NCI-H1694 treated with DMSO at 0.1 percent for 48 hours (cell line): ENCODE data around the gene FKBP1B.
"Not testable (repeated sequence)": the region's sequence is repeated elsewhere in the genome, so short reads cannot be mapped to it uniquely, and the experiment has no call there.

Source experiments
- DNase-seq: peaks from one replicate; lab custom pipeline; 2025; lab: John Stamatoyannopoulos, UW

The FKBP1B gene

DNA sequence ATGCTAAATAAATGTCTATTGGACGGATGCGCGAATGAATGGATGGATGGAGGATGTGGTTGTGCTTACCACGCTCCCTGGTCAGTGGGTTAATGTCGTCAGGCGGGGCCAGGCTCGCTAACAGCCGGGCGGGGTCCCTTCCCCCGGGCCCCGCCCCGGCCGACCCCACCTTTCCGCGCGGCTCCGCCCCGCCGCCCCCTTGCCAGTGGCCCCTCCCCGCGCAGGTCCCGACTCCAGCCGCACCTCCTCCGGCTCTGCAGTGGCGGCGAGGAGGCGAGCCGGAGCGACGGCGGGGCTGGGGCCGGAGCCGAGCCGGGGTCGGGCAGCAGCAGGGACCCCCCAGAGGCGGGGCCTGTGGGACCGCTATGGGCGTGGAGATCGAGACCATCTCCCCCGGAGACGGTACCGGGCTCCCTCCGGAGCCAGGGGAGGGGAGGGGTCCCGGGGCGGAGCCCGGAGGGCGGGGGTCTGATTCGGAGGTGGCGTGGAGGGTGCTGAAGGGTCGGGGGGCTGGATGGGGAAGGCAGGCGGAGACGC is at the start of gene FKBP1B:
Gene FKBP1B (plus strand): TSS at position 257 of the 537 bp plus-strand sequence. CDS start 109 bp downstream, at position 366.
- DNase-seq = peak; percentile 60

GRCh38 chr2:24007693-24008092 is 41.8 kb upstream of the FKBP1B start:
- DNase-seq = no peak

DNA sequence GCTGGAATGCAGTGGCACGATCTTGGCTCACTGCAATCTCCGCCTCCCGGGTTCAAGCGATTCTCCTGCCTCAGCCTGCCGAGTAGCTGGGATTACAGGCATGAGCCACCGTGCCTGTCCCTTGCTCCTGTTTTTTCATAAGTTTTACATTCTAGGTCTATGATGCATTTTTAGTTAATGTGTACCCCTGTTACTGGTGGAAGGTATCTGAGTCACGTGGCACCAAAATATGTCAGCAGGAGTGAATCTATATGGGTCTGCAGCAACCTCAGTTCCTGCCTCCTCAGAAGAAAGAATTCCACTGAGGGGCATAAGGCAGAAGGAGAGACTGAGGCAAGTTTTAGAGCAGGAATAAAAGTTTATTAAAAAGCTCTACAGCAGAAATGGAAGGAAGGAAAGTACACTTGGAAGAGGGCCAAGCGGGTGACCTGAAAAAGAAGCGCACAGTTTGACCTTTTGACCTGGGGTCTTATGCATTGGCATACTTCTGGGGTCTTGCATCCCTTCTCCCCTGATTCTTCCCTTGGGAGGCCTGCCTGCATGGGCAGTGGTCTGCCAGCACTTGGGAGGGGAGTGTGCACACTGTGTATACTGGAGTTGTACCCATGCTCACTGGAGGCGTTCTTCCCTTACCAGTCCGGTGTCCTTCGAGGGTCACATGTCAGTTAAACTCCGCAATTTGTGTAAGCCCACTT is 40.7 kb upstream of the FKBP1B start:
- no peak for DNase-seq

- no peak for DNase-seq
Measured at GRCh38 chr2:24009367-24009679, 40.2 kb upstream of the FKBP1B start.

- no peak for DNase-seq
Measured at GRCh38 chr2:24009680-24010476, 39.7 kb upstream of the FKBP1B start, which contains the start of gene MFSD2B. Gene MFSD2B (plus strand): TSS chr2:24010085. CDS start chr2:24010097, 12 bp downstream.

DNA sequence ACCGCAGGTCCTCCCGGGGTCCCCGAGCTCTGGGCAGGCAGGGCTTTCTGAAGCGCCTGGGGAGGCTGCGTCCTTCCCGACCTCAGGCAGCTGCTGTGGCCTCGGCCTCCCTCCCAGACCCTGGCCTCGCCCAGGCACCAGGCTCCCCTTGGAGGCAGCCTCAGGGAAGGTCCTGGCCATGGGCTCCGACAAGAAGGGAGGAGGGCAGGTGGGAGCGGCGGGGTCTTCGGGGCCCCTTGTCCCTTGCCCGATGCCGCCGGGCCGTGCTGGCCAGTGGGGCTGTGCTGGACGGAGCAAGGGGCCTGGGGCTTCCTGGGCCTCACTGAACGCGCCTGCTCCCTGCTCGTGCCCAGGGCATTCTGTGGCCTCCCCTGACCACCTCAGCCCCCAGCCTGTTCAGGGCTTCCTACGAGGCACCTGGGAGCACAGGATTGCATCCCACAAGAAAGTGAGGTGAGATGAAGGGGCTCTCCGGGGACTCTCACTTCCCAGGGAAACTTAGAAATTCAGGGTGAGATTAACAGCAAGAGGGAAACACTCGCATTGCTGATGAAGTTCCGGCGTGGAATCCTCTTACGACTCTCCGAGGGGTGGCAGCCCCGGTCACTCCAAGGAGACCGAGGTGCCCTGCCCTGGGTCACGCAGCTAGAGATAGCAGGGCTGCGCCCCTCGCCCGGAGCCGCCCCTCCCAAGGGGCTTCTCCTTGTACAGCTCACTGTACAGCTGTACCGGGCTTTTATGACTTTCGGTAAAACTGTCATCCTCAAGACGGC is 38.9 kb upstream of the FKBP1B start:
- DNase-seq = no peak

DNA sequence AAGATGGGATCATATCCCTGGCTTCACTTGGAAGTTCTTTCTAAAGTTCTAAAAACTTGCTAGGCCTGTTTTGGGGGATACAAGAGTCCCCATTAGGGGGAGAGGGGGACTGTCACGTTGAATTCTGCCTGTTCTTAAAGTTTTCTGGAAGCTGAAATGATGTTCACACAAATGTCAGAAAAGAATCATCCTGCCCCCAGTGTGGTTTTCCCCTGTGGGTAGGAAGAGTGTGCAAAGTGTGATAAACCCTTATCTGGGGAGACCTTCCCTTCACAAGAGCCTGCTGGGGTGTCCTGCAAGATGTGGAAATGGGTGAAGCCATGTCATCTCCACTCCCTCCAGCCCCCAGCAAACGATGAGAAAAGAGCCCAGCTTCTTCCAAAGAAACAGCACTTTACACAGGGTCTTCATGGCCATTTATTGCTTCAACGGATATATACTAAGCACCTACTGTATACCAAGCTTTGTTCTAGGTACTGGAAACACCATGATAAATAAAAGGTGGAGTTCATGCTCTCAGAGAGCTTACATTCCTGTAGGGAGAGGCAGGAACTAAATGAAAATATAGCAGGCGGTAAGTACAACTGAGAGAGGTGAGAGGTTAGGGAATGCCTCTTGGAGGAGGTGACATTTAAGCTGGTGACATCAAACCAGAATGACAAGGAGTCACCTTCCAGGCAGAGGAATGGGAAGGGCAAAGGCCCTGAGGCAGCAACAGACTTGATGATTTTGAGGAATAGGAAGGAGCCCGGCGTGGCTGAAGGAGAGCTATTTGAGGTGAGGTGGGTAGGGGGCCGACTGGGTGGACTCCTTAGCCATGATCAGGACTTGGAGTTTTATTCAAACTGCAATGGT is 38.1 kb upstream of the FKBP1B start:
- DNase-seq = no peak

DNA sequence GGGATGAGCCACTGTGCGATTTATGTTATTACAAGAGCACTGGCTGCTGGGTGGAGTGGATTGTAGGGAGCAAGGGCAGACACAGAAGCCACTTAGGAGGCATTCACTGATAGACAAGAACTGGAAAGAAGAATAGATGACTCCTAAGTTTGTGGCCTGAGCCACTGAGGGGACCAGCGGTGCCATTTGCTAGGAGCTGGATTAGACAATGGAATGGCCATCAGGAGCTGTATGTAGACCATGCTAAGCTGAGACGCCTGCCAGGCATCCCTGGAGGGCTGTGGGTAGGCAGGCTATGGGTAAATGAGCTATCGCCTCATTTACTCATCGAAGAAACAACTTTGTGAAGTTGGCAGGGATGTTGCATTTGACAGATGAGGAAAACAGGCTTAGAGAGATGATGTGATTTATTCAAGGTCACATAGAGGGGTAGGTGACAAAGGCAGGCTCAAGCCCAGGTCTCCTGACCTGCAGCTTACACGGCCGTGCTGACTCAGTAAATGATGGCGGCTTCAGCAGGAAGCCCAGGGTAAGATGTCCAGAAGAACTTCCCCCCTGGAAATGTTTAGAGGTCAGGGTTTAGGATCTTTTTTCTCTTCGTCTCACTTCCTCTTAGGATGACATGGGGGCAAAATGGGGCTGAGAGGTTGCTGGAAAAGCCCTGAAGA is 36.9 kb upstream of the FKBP1B start:
- DNase-seq = no peak

- not testable (repeated sequence) for DNase-seq
Measured at GRCh38 chr2:24014902-24015301, 34.6 kb upstream of the FKBP1B start.

- DNase-seq = no peak
Measured at GRCh38 chr2:24015562-24016375, 33.8 kb upstream of the FKBP1B start.

- no peak for DNase-seq
Measured at GRCh38 chr2:24016376-24016761, 33.2 kb upstream of the FKBP1B start.

GRCh38 chr2:24016853-24017703 is 32.5 kb upstream of the FKBP1B start:
- no peak for DNase-seq

GRCh38 chr2:24017711-24018110 is 31.8 kb upstream of the FKBP1B start:
- DNase-seq = no peak

GRCh38 chr2:24018241-24018640 is 31.3 kb upstream of the FKBP1B start:
- DNase-seq = no peak

GRCh38 chr2:24019729-24020128 is 29.8 kb upstream of the FKBP1B start:
- DNase-seq = no peak

DNA sequence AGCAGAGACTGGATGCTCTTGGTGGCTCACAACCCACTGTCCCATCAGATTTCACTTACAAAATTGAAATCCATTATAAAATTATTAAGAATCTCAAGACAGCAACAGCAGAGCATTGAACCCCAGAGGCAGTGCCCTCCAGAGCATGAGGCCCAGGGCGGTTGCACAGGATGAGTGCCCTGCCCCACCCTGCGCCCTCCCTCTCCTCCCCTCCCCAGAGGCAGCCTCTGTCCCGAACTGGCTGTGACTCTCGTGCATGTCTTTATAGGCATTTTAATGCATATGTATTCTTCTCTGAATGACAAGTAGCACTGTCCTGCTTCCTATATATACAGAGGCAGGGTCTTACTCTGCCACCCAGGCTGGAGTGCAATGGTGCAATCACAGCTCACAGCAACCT is 29.3 kb upstream of the FKBP1B start:
- DNase-seq = no peak

DNA sequence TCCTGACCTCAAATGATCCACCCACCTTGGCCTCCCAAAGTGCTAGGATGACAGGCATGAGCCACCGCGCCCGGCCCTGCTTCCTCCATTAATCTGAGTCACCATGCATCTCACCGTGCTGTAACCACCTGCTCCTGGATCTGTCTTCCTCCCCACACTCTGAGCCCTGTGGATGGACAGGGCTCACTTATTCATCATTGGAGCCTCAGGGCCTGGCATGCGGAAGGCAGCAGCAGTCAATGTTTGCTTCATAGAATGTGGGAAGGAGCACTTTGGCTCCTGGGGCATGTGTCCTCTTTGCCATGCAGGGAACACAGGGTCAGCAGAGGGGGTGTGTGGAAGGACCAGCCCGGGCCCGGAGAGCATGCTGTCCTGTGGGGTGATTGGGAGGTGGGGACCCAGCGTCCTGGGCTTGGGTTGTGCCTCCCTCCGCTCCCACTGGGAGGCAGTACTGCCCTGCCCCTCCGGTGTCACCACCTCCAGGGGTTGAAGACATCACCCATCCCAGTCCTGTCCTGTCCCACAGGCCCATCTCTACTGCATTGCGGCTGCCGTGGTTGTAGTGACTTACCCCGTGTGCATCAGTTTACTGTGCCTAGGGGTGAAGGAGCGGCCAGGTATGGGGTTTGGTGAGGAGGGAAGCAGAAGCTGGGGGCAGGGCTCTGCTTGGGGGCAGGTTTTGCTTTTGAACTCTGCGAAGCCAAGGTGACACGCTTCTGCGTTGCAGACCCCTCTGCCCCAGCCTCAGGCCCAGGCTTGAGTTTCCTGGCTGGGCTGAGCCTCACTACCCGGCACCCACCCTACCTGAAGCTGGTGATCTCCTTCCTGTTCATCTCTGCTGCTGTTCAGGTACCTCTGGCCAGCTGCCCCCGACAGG is 28.2 kb upstream of the FKBP1B start:
- DNase-seq = no peak

GRCh38 chr2:24022324-24022974 is 27.1 kb upstream of the FKBP1B start:
- no peak for DNase-seq
